Heart left ventricle (tissue), 13 donors: ENCODE data around the gene CENPP.

Source experiments
- CTCF ChIP-seq, 12 donors: fragments of 200-600 bp; sonication (generic) in 4 of 12; IDR thresholded peaks; one replicate each; pipeline versions ENCODE4 v1.5.0 to v1.8.0; 2018 to 2022; ENCODE audit warnings: antibody characterized with exemption in 12 of 12, mild to moderate bottlenecking in 5 of 12
- POLR2A ChIP-seq, 2 donors: fragments of 450-650 bp; IDR thresholded peaks; one replicate each; pipeline ENCODE4 v1.6.1; 2017; ENCODE audit warnings: antibody characterized with exemption in 2 of 2, mild to moderate bottlenecking in 2 of 2, moderate library complexity in 2 of 2
- donor health status: ischemic (EF 13 %, LVEDD 7.1; RV severe dilation, severe dysfunction).
- donor health status: DM: no; HTN: yes; CAD: no.
- donor health status: DM: no; HTN: no; CAD: no.
- donor health status: ischemic (EF 25% LVEDD 6.9; RV normal size, moderate dysfunction).
- donor health status: ischemic (EF 25% LVEDD 5.7; RV mildly dilated, moderate dysfunction).
- donor health status: ischemic (EF 35%, LVEDD 5.7; RV mildly dilated, moderate dysfunction).
- donor health status: nonischemic (EF 11% LVEDD 7.7; RV severe dilation, severe dysfunction).
- donor health status: DM: yes; HTN: yes; CAD: no.
- donor health status: PGD.
- donor health status: ischemic (EF 29% LVEDD 5.4; RV normal size, mild dysfunction).
- donor health status: nonischemic (EF 23%, LVEDD 6.1; RV moderate dilation, normal function).

GRCh38 chr9:92476962-92477361, 151.2 kb downstream of the CENPP start:
- no peak for TF ChIP-seq CTCF (IDR thresholded peaks at IDR 0.05)
- no peak for TF ChIP-seq POLR2A (IDR thresholded peaks at IDR 0.05)
